VCaP (cell line): ENCODE results near the gene PTCH1.

Experiments
- H3K27ac ChIP-seq: fragments of 450-650 bp; 2 replicates; pipeline ENCODE4 v1.5.1; 2017
- CTCF ChIP-seq: fragments of 450-650 bp; conservative IDR thresholded peaks from 2 replicates; pipeline ENCODE4 v1.5.1; 2017; ENCODE audit warnings: mild to moderate bottlenecking, moderate library complexity

PTCH1 gene

GRCh38 chr9:95551406-95551805 lies 34.6 kb upstream of the PTCH1 start:
- H3K27ac ChIP-seq: no peak overlapping the region
- no peak for TF ChIP-seq CTCF

GRCh38 chr9:95545831-95546567 lies 29.2 kb upstream of the PTCH1 start:
- H3K27ac ChIP-seq: no peak overlapping the region
- no peak for TF ChIP-seq CTCF

GRCh38 chr9:95533996-95534680 lies 17.4 kb upstream of the PTCH1 start:
- H3K27ac ChIP-seq: no peak overlapping the region
- TF ChIP-seq CTCF: no peak

- TF ChIP-seq CTCF: no peak
- H3K27ac ChIP-seq: no peak overlapping the region
These were observed 13.1 kb upstream of the PTCH1 start for GRCh38 chr9:95529910-95530309.

GRCh38 chr9:95528908-95529502 lies 12.2 kb upstream of the PTCH1 start:
- H3K27ac ChIP-seq: no peak overlapping the region
- no peak for TF ChIP-seq CTCF

GRCh38 chr9:95522871-95523370 lies 6.2 kb upstream of the PTCH1 start:
- no peak overlapping the region for H3K27ac ChIP-seq

More at GRCh38 chr9:95522871-95523370, 6.2 kb upstream of the PTCH1 start:
- no peak for TF ChIP-seq CTCF
